Kidney (tissue), 14 donors: ENCODE data around the gene RADIL. TPM values are rescaled to one million over a fixed set of nuclear protein-coding genes. Genes with fewer than 3 reads are reported as not detected.

Experiments
- DNase-seq, 5 donors: peaks; one replicate each; pipeline ENCODE4 v3.0.0-alpha.2; 2013 to 2020
- FAIRE-seq: peaks from 2 replicates; lab custom pipeline; 2012; peaks lifted over from hg19 to GRCh38; lab: Jason Lieb, UNC
- H3K27ac ChIP-seq, 2 donors: one replicate each; pipeline ENCODE4 v1.7.0; 2013; ENCODE audit warnings: low read depth in 2 of 2, low read length in 2 of 2, inconsistent platforms in 1 of 2
- H3K27me3 ChIP-seq: one replicate; pipeline ENCODE4 v1.7.1; 2013; ENCODE audit warnings: low read length, inconsistent platforms; ENCODE audit not compliant: control insufficient read depth, insufficient read depth
- H3K36me3 ChIP-seq, 3 donors: one replicate each; pipeline versions ENCODE4 v1.7.0 to v1.7.1; 2013; ENCODE audit warnings: low read length in 3 of 3, control low read depth in 1 of 3, inconsistent platforms in 1 of 3; ENCODE audit not compliant: insufficient read depth in 3 of 3, control insufficient read depth in 2 of 3
- H3K4me1 ChIP-seq, 3 donors: one replicate each; pipeline versions ENCODE4 v1.7.0 to v1.7.1; 2013; ENCODE audit warnings: low read length in 3 of 3, inconsistent platforms in 1 of 3, low read depth in 1 of 3; ENCODE audit not compliant: control insufficient read depth in 2 of 3, insufficient read depth in 2 of 3
- H3K4me3 ChIP-seq, 3 donors: one replicate each; pipeline versions ENCODE4 v1.7.0 to v1.8.1; 2013; ENCODE audit warnings: low read length in 3 of 3, control low read depth in 1 of 3, inconsistent platforms in 1 of 3
- H3K9ac ChIP-seq, 3 donors: one replicate each; pipeline versions ENCODE4 v1.7.0 to v1.7.1; 2013; ENCODE audit warnings: low read length in 3 of 3, control low read depth in 1 of 3, inconsistent platforms in 1 of 3
- H3K9me3 ChIP-seq, 3 donors: one replicate each; pipeline versions ENCODE4 v1.7.0 to v1.7.1; 2013; ENCODE audit warnings: low read length in 3 of 3, control low read depth in 1 of 3, inconsistent platforms in 1 of 3; ENCODE audit not compliant: control insufficient read depth in 2 of 3, insufficient read depth in 1 of 3
- CTCF ChIP-seq: IDR thresholded peaks from 3 replicates; pipeline ENCODE4 v1.5.1; 2012; ENCODE audit warnings: mild to moderate bottlenecking, moderate library complexity, borderline replicate concordance; ENCODE audit not compliant: insufficient read depth; ENCODE audit errors: extremely low read depth
- intact Hi-C: fragments of 100-400 bp; cut with DNase I; formaldehyde crosslinking; loops from one replicate; pipeline ENCODE4 v1.11.1; 2022
- polyA plus RNA-seq: library from polyadenylated mRNA; stranded (reverse); fragments of 350-450 nt; fragmentation: Illumina TruSeq; extraction: RNeasy Lipid Tissue Mini Kit (QIAGEN cat#74804); gene quantifications from one replicate; pipeline ENCODE4 v1.2.3, GENCODE V29; 2014; ENCODE audit warnings: low read depth, low replicate concordance; ENCODE audit not compliant: insufficient read depth
- total RNA-seq: library from RNA; stranded (reverse); fragmentation: NEBNext Ultra II Directional; extraction: Animal tissue kit (Norgen Biotek cat#: 25700); gene quantifications from one replicate; pipeline ENCODE4 v1.2.1, GENCODE V29; 2021
- donor health status: control.
- donor health status: control.
- donor health status: control.
- donor health status: control.
- donor health status: control.
- donor health status: DM: yes; HTN: yes; CAD: no.
- donor health status: Normal renal cell carcinoma (clear cell type).

Gene RADIL
- total and polyA plus RNA-seq, 2 donors from 2014 or later = 1.0 to 1.7 TPM

GRCh38 chr7:4823441-4824119 lies 59.9 kb downstream of the RADIL start:
- Histone ChIP-seq H3K4me1 (peaks cover 0 to 3% (median 0%) of the 10 kb centered on the region in 3 donors), H3K9ac (no peak overlapping the region), H3K9me3 (no peaks in the 10 kb centered on the region), H3K27me3 (no peaks in the 10 kb centered on the region), H3K36me3 (no peaks in the 10 kb centered on the region), H3K4me3 (no peak overlapping the region), H3K27ac (no peak overlapping the region)
- intact Hi-C loops = no loop called here
- TF ChIP-seq CTCF = no peak
- DNase-seq (peak in 2 of 5 donors; percentile 28 to 43), FAIRE-seq (no peak)

- H3K4me3 ChIP-seq = no peak overlapping the region
- no peak overlapping the region for H3K9ac ChIP-seq
- intact Hi-C loops = no loop called here
- peaks cover 0 to 3% (median 0%) of the 10 kb centered on the region in 3 donors for H3K4me1 ChIP-seq
- H3K9me3 ChIP-seq = no peaks in the 10 kb centered on the region
- DNase-seq (peak in 1 of 5 donors; percentile 24), FAIRE-seq (no peak)
- H3K36me3 ChIP-seq = no peaks in the 10 kb centered on the region
- H3K27me3 ChIP-seq = no peaks in the 10 kb centered on the region
- TF ChIP-seq CTCF = no peak
- H3K27ac ChIP-seq = no peak overlapping the region
Measured at GRCh38 chr7:4822677-4823076, 60.8 kb downstream of the RADIL start.

GRCh38 chr7:4820967-4821471 lies 62.5 kb downstream of the RADIL start:
- DNase-seq (no peak), FAIRE-seq (no peak)
- TF ChIP-seq CTCF = no peak
- no peaks in the 10 kb centered on the region for H3K36me3 ChIP-seq
- H3K4me1 ChIP-seq = peaks cover 0 to 3% (median 0%) of the 10 kb centered on the region in 3 donors
- intact Hi-C loops = no loop called here
- no peaks in the 10 kb centered on the region for H3K27me3 ChIP-seq
- no peak overlapping the region for H3K9ac ChIP-seq
- H3K27ac ChIP-seq = no peak overlapping the region
- no peaks in the 10 kb centered on the region for H3K9me3 ChIP-seq
- no peak overlapping the region for H3K4me3 ChIP-seq
